PC-9 (cell line): ENCODE results near the gene MRPL58.

Experiments used
- CTCF ChIP-seq: fragments of 200-600 bp; sonication (generic); conservative IDR thresholded peaks from 2 replicates; pipeline ENCODE4 v1.6.1; 2017; ENCODE audit warnings: mixed run types, antibody characterized with exemption, mild to moderate bottlenecking, moderate library complexity
- EZH2 ChIP-seq: fragments of 200-600 bp; sonication (generic); IDR thresholded peaks from 2 replicates; pipeline ENCODE4 v1.8.0; 2017; ENCODE audit warnings: antibody characterized with exemption, low read depth

GRCh38 chr17:75059369-75060345, 47.2 kb downstream of the MRPL58 start:
- TF ChIP-seq CTCF (peak; percentile 55; the same call in 1 of the 2 replicates), EZH2 (no peak)
